ENCODE results near the gene MRPL55. TPM values are rescaled to one million over a fixed set of nuclear protein-coding genes. Genes with fewer than 3 reads are reported as not detected.

Gene MRPL55
- total RNA-seq, 1 experiment from 2014 or later: 172 TPM

GRCh38 chr1:228082214-228082917 lies 26.7 kb downstream of the MRPL55 start, which contains the start of gene ARF1:
Gene ARF1 (plus strand): TSS chr1:228082708. CDS start chr1:228097115, 14,407 bp downstream.
- peak; percentile 100 for DNase-seq

GRCh38 chr1:228081578-228082213 lies 27.4 kb downstream of the MRPL55 start:
- Histone ChIP-seq H3K4me3 (ENCODE audit: insufficient read depth, low read depth, low read length) (peak overlapping the region; percentile 100), H3K27me3 (ENCODE audit: control insufficient read depth, insufficient read depth, low read length) (peaks cover 19% of the 10 kb centered on the region), H3K36me3 (replicated peaks; ENCODE audit: control insufficient read depth, insufficient read depth, low read length) (no peaks in the 10 kb centered on the region; the same call in 1 of the 2 replicates)
- DNase-seq: peak; percentile 89

More at GRCh38 chr1:228082214-228082917, 26.7 kb downstream of the MRPL55 start, which contains the start of gene ARF1:
- Histone ChIP-seq H3K27me3 (ENCODE audit: control insufficient read depth, insufficient read depth, low read length) (peaks cover 13% of the 10 kb centered on the region), H3K4me3 (ENCODE audit: insufficient read depth, low read depth, low read length) (peak within 1 kb of the TSS; percentile 100), H3K36me3 (replicated peaks; ENCODE audit: control insufficient read depth, insufficient read depth, low read length) (no peaks in the 10 kb centered on the region; the same call in 1 of the 2 replicates)

- Histone ChIP-seq H3K36me3 (replicated peaks; ENCODE audit: control insufficient read depth, insufficient read depth, low read length) (no peaks in the 10 kb centered on the region; the same call in 1 of the 2 replicates), H3K27me3 (ENCODE audit: control insufficient read depth, insufficient read depth, low read length) (peaks cover 21% of the 10 kb centered on the region), H3K4me3 (ENCODE audit: insufficient read depth, low read depth, low read length) (peak overlapping the region; percentile 100)
- no peak for DNase-seq
Measured at GRCh38 chr1:228081144-228081543, 28.0 kb downstream of the MRPL55 start.

- no peak for DNase-seq
- H3K36me3 ChIP-seq (replicated peaks; ENCODE audit: control insufficient read depth, insufficient read depth, low read length): no peaks in the 10 kb centered on the region; the same call in 1 of the 2 replicates
- H3K27me3 ChIP-seq (ENCODE audit: control insufficient read depth, insufficient read depth, low read length): peaks cover 34% of the 10 kb centered on the region
- no peak overlapping the region for H3K4me3 ChIP-seq (ENCODE audit: insufficient read depth, low read depth, low read length)
Measured at GRCh38 chr1:228079601-228080263, 29.4 kb downstream of the MRPL55 start.

GRCh38 chr1:228079013-228079412 lies 30.1 kb downstream of the MRPL55 start:
- Histone ChIP-seq H3K36me3 (replicated peaks; ENCODE audit: control insufficient read depth, insufficient read depth, low read length) (no peaks in the 10 kb centered on the region; the same call in 1 of the 2 replicates), H3K27me3 (ENCODE audit: control insufficient read depth, insufficient read depth, low read length) (peaks cover 39% of the 10 kb centered on the region), H3K4me3 (ENCODE audit: insufficient read depth, low read depth, low read length) (no peak overlapping the region)
- no peak for DNase-seq

- H3K27me3 ChIP-seq (ENCODE audit: control insufficient read depth, insufficient read depth, low read length): peaks cover 48% of the 10 kb centered on the region
- H3K4me3 ChIP-seq (ENCODE audit: insufficient read depth, low read depth, low read length): no peak overlapping the region
- no peak for DNase-seq
- no peaks in the 10 kb centered on the region for H3K36me3 ChIP-seq (replicated peaks; ENCODE audit: control insufficient read depth, insufficient read depth, low read length)
Measured at GRCh38 chr1:228077565-228078330, 31.4 kb downstream of the MRPL55 start.

GRCh38 chr1:228076796-228077430 lies 32.2 kb downstream of the MRPL55 start:
- no peak overlapping the region for H3K4me3 ChIP-seq (ENCODE audit: insufficient read depth, low read depth, low read length)
- H3K36me3 ChIP-seq (replicated peaks; ENCODE audit: control insufficient read depth, insufficient read depth, low read length): no peaks in the 10 kb centered on the region
- H3K27me3 ChIP-seq (ENCODE audit: control insufficient read depth, insufficient read depth, low read length): peaks cover 57% of the 10 kb centered on the region
- no peak for DNase-seq

- DNase-seq: no peak
- Histone ChIP-seq H3K4me3 (ENCODE audit: insufficient read depth, low read depth, low read length) (no peak overlapping the region), H3K36me3 (replicated peaks; ENCODE audit: control insufficient read depth, insufficient read depth, low read length) (no peaks in the 10 kb centered on the region), H3K27me3 (ENCODE audit: control insufficient read depth, insufficient read depth, low read length) (peaks cover 62% of the 10 kb centered on the region)
Measured at GRCh38 chr1:228075801-228076271, 33.3 kb downstream of the MRPL55 start.

GRCh38 chr1:228074954-228075730 lies 34.0 kb downstream of the MRPL55 start:
- no peak for DNase-seq
- H3K27me3 ChIP-seq (ENCODE audit: control insufficient read depth, insufficient read depth, low read length): peaks cover 66% of the 10 kb centered on the region
- no peaks in the 10 kb centered on the region for H3K36me3 ChIP-seq (replicated peaks; ENCODE audit: control insufficient read depth, insufficient read depth, low read length)
- no peak overlapping the region for H3K4me3 ChIP-seq (ENCODE audit: insufficient read depth, low read depth, low read length)

- Histone ChIP-seq H3K27me3 (ENCODE audit: control insufficient read depth, insufficient read depth, low read length) (peaks cover 67% of the 10 kb centered on the region), H3K36me3 (replicated peaks; ENCODE audit: control insufficient read depth, insufficient read depth, low read length) (no peaks in the 10 kb centered on the region), H3K4me3 (ENCODE audit: insufficient read depth, low read depth, low read length) (no peak overlapping the region)
- peak; percentile 89 for DNase-seq
Measured at GRCh38 chr1:228073857-228074545, 35.1 kb downstream of the MRPL55 start.

GRCh38 chr1:228073061-228073856 lies 35.8 kb downstream of the MRPL55 start:
- Histone ChIP-seq H3K36me3 (replicated peaks; ENCODE audit: control insufficient read depth, insufficient read depth, low read length) (no peaks in the 10 kb centered on the region), H3K4me3 (ENCODE audit: insufficient read depth, low read depth, low read length) (no peak overlapping the region), H3K27me3 (ENCODE audit: control insufficient read depth, insufficient read depth, low read length) (peaks cover 67% of the 10 kb centered on the region)
- no peak for DNase-seq

- DNase-seq: no peak
- Histone ChIP-seq H3K27me3 (ENCODE audit: control insufficient read depth, insufficient read depth, low read length) (peaks cover 63% of the 10 kb centered on the region), H3K36me3 (replicated peaks; ENCODE audit: control insufficient read depth, insufficient read depth, low read length) (no peaks in the 10 kb centered on the region), H3K4me3 (ENCODE audit: insufficient read depth, low read depth, low read length) (no peak overlapping the region)
Measured at GRCh38 chr1:228072658-228073043, 36.4 kb downstream of the MRPL55 start.

All from H7 (cell line).